Keratinocyte (primary cell): ENCODE data around the gene CPA5. TPM values are rescaled to one million over a fixed set of nuclear protein-coding genes. Genes with fewer than 3 reads are reported as not detected.

Experiments used
- DNase-seq: peaks from one replicate; pipeline ENCODE4 v3.0.0-alpha.2; 2011; ENCODE audit warnings: low read depth, missing footprints, low spot score
- FAIRE-seq: peaks from 2 replicates; lab custom pipeline; 2011; peaks lifted over from hg19 to GRCh38; lab: Jason Lieb, UNC
- H2AFZ ChIP-seq: 2 replicates; pipeline ENCODE4 v1.6.0; 2012; ENCODE audit warnings: low read length, control low read depth, inconsistent platforms; ENCODE audit not compliant: control insufficient read depth
- H3K27ac ChIP-seq: 2 replicates; pipeline ENCODE4 v1.5.1; 2011; ENCODE audit warnings: low read length; ENCODE audit not compliant: control insufficient read depth, insufficient read depth
- H3K27me3 ChIP-seq: 3 replicates; pipeline ENCODE4 v1.6.0; 2011; ENCODE audit warnings: low read length; ENCODE audit not compliant: control insufficient read depth, insufficient read depth; ENCODE audit errors: extremely low read depth
- H3K36me3 ChIP-seq, 2 experiments: 2 replicates in 1 of 2; 3 replicates in 1 of 2; pipeline ENCODE4 v1.5.1; 2011; ENCODE audit warnings: low read length in 2 of 2, mild to moderate bottlenecking in 1 of 2; ENCODE audit not compliant: control insufficient read depth in 2 of 2, insufficient read depth in 2 of 2; ENCODE audit errors: extremely low read depth in 1 of 2
- H3K4me1 ChIP-seq: 3 replicates; pipeline ENCODE4 v1.5.1; 2011; ENCODE audit warnings: low read length; ENCODE audit not compliant: control insufficient read depth, insufficient read depth; ENCODE audit errors: extremely low read depth
- H3K4me2 ChIP-seq: 3 replicates; pipeline ENCODE4 v1.6.0; 2011; ENCODE audit warnings: low read depth, low read length; ENCODE audit not compliant: control insufficient read depth, insufficient read depth; ENCODE audit errors: extremely low read depth
- H3K4me3 ChIP-seq, 3 experiments: fragments of 200-600 bp in 1 of 3; sonication (generic) in 1 of 3; 2 replicates in 2 of 3; 3 replicates in 1 of 3; pipeline ENCODE4 v1.5.1; 2011 to 2016; ENCODE audit warnings: low read length in 3 of 3, mild to moderate bottlenecking in 3 of 3, control low read depth in 2 of 3, inconsistent platforms in 1 of 3, low read depth in 1 of 3, mixed read lengths in 1 of 3, mixed run types in 1 of 3, moderate library complexity in 1 of 3; ENCODE audit not compliant: control insufficient read depth in 2 of 3, insufficient read depth in 2 of 3; ENCODE audit errors: extremely low read depth in 1 of 3
- H3K79me2 ChIP-seq: 2 replicates; pipeline ENCODE4 v1.6.0; 2012; ENCODE audit warnings: low read length; ENCODE audit not compliant: control insufficient read depth, insufficient read depth
- H3K9ac ChIP-seq: 3 replicates; pipeline ENCODE4 v1.6.0; 2011; ENCODE audit warnings: low read length; ENCODE audit not compliant: control insufficient read depth, insufficient read depth; ENCODE audit errors: extremely low read depth
- H3K9me1 ChIP-seq: 3 replicates; pipeline ENCODE4 v1.6.0; 2011; ENCODE audit warnings: low read length; ENCODE audit not compliant: control insufficient read depth, insufficient read depth; ENCODE audit errors: extremely low read depth
- H3K9me3 ChIP-seq: 2 replicates; pipeline ENCODE4 v1.5.1; 2012; ENCODE audit warnings: low read depth, low read length; ENCODE audit not compliant: control insufficient read depth
- H4K20me1 ChIP-seq: 3 replicates; pipeline ENCODE4 v1.6.0; 2011; ENCODE audit warnings: low read length; ENCODE audit not compliant: control insufficient read depth, insufficient read depth; ENCODE audit errors: extremely low read depth
- EZH2 ChIP-seq: IDR thresholded peaks from one replicate; pipeline ENCODE4 v1.6.1; 2012; ENCODE audit warnings: inconsistent platforms, mild to moderate bottlenecking, low read length, moderate library complexity
- dilution Hi-C: fragments of 300-500 bp; cut with MboI; formaldehyde crosslinking; loops from one replicate; pipeline ENCODE4 v1.7.0; 2020; ENCODE audit warnings: low sequenced_read_pairs; ENCODE audit not compliant: extremely low pct_ligation_motif_present
- polyA plus RNA-seq, 5 experiments: library from polyadenylated mRNA; depleted of rRNA in 3 of 5; stranded (reverse) in 3 of 5; stranded (forward) in 1 of 5; unstranded in 1 of 5; fragments of >200 nt; gene quantifications; 1 replicate in 1 of 5; 2 replicates in 3 of 5; 3 replicates in 1 of 5; pipeline versions ENCODE4 v1.2.1 to v1.2.3, GENCODE V29; 2011 to 2012; ENCODE audit warnings: missing spikeins in 2 of 5, low read depth in 1 of 5, low replicate concordance in 1 of 5
- TF ChIP-seq, protein P1 (sequence below), 3 experiments: IDR thresholded peaks in 1 of 3; conservative IDR thresholded peaks in 1 of 3; optimal IDR thresholded peaks in 1 of 3; 2 replicates in 2 of 3; 3 replicates in 1 of 3; pipeline versions ENCODE3 to v1.5.1; 2011; ENCODE audit warnings: low read length in 3 of 3, mild to moderate bottlenecking in 3 of 3, moderate library complexity in 2 of 3, control low read depth in 1 of 3, inconsistent platforms in 1 of 3; ENCODE audit not compliant: insufficient read depth in 2 of 3; ENCODE audit errors: extremely low read depth in 1 of 3

The CPA5 gene
- polyA plus RNA-seq, 1 donor (not counting 4 experiments of a cell fraction or from before 2014, with no cell fraction given): 0.24 TPM

DNA sequence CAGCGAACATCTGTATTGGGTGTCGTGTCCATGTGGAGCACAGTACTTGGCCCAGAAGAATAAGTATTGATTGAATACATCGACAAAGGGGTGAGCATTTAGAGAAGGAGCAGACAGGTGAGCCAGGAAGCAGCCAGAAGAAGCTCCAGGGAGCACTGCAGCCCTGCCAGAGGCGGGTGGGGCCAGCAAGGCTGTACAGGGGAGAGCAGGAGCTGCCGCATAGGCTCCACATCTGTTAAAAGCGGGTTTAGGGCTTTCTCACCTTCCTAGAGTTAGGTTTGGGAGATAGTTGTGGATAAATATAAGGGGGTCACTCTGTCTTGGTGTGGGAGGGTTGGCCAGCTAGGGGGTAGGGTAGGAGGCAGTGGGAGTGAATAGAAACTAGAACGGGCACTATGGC, 34.4 kb downstream of the CPA5 start:
- H3K9me1 ChIP-seq: no peaks in the 10 kb centered on the region
- H3K9ac ChIP-seq: no peak overlapping the region
- H3K27me3 ChIP-seq: no peaks in the 10 kb centered on the region
- DNase-seq (no peak), FAIRE-seq (no peak)
- H3K9me3 ChIP-seq: peaks cover 6% of the 10 kb centered on the region
- H2AFZ ChIP-seq: no peak overlapping the region
- H3K79me2 ChIP-seq: no peaks in the 10 kb centered on the region
- TF ChIP-seq EZH2: no peak
- TF ChIP-seq, protein P1, sequence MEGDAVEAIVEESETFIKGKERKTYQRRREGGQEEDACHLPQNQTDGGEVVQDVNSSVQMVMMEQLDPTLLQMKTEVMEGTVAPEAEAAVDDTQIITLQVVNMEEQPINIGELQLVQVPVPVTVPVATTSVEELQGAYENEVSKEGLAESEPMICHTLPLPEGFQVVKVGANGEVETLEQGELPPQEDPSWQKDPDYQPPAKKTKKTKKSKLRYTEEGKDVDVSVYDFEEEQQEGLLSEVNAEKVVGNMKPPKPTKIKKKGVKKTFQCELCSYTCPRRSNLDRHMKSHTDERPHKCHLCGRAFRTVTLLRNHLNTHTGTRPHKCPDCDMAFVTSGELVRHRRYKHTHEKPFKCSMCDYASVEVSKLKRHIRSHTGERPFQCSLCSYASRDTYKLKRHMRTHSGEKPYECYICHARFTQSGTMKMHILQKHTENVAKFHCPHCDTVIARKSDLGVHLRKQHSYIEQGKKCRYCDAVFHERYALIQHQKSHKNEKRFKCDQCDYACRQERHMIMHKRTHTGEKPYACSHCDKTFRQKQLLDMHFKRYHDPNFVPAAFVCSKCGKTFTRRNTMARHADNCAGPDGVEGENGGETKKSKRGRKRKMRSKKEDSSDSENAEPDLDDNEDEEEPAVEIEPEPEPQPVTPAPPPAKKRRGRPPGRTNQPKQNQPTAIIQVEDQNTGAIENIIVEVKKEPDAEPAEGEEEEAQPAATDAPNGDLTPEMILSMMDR (optimal IDR thresholded peaks at IDR 0.05 in 1 of 3, IDR thresholded peaks at IDR 0.05 in 1 of 3, conservative IDR thresholded peaks at IDR 0.05 in 1 of 3; ENCODE audit: extremely low read depth in 1 of 3, insufficient read depth in 2 of 3, low read length in 3 of 3): no peak
- H4K20me1 ChIP-seq: no peaks in the 10 kb centered on the region
- dilution Hi-C loops: no loop called here
- H3K27ac ChIP-seq: no peak overlapping the region
- no peak overlapping the region for H3K4me3 ChIP-seq
- H3K36me3 ChIP-seq: no peaks in the 10 kb centered on the region
- peaks cover 7% of the 10 kb centered on the region for H3K4me1 ChIP-seq
- H3K4me2 ChIP-seq: no peak overlapping the region

DNA sequence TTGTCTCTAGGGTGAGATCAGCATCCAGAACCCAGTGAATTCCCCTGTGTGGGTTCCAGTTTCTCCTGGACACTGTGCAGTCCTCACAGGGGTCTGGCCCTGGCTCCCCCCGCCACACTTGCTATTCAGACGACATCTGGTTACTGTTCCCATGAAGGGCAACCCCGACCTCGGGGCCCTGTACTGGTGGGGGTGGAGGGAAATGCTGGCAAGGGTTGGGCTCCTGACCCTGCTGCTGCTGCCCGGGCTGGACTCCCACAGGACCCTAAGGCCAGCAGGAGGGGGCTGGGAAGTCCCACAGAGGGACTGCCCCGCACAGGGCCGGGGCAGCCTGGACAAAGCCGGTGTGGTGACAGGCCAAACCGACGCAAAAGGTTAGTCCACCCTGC, 34.9 kb downstream of the CPA5 start:
- H3K9me1 ChIP-seq: no peaks in the 10 kb centered on the region
- no peak for DNase-seq
- dilution Hi-C loops: no loop called here
- H3K9me3 ChIP-seq: peaks cover 6% of the 10 kb centered on the region
- H4K20me1 ChIP-seq: no peaks in the 10 kb centered on the region
- H3K79me2 ChIP-seq: no peaks in the 10 kb centered on the region
- H3K4me3 ChIP-seq: no peak overlapping the region
- H2AFZ ChIP-seq: no peak overlapping the region
- no peak overlapping the region for H3K27ac ChIP-seq
- no peak overlapping the region for H3K4me2 ChIP-seq
- H3K27me3 ChIP-seq: no peaks in the 10 kb centered on the region
- H3K36me3 ChIP-seq: no peaks in the 10 kb centered on the region
- no peak for FAIRE-seq
- TF ChIP-seq, protein P1 (optimal IDR thresholded peaks at IDR 0.05 in 1 of 3, IDR thresholded peaks at IDR 0.05 in 1 of 3, conservative IDR thresholded peaks at IDR 0.05 in 1 of 3; ENCODE audit: extremely low read depth in 1 of 3, insufficient read depth in 2 of 3, low read length in 3 of 3): no peak
- no peak for TF ChIP-seq EZH2
- H3K9ac ChIP-seq: no peak overlapping the region
- H3K4me1 ChIP-seq: peaks cover 2% of the 10 kb centered on the region
